ENCODE data around the gene MCOLN3.
"Not testable (repeated sequence)": the region's sequence is repeated elsewhere in the genome, so short reads cannot be mapped to it uniquely, and the experiment has no call there.

MCOLN3 gene

GRCh38 chr1:84988588-84988987 is 59.7 kb downstream of the MCOLN3 start:
- no peak for DNase-seq

- DNase-seq, result not testable (repeated sequence)
Observed at GRCh38 chr1:84986561-84986960, 61.7 kb downstream of the MCOLN3 start.

GRCh38 chr1:84985365-84985764 is 62.9 kb downstream of the MCOLN3 start:
- DNase-seq, result no peak

GRCh38 chr1:84982395-84982794 is 65.9 kb downstream of the MCOLN3 start:
- DNase-seq, result no peak

GRCh38 chr1:84975035-84975434 is 73.3 kb downstream of the MCOLN3 start:
- DNase-seq, result no peak

- DNase-seq, result no peak
Observed at GRCh38 chr1:84973498-84974334, 74.6 kb downstream of the MCOLN3 start.

- no peak for DNase-seq
Observed at GRCh38 chr1:84972377-84972987, 75.8 kb downstream of the MCOLN3 start.

- no peak for DNase-seq
Observed at GRCh38 chr1:84971957-84972356, 76.3 kb downstream of the MCOLN3 start.

GRCh38 chr1:84969489-84970250 is 78.6 kb downstream of the MCOLN3 start:
- no peak for DNase-seq

- no peak for DNase-seq
Observed at GRCh38 chr1:84968865-84969264, 79.4 kb downstream of the MCOLN3 start.

- DNase-seq, result no peak
Observed at GRCh38 chr1:84968101-84968500, 80.2 kb downstream of the MCOLN3 start.
